IMR-90 (cell line): ENCODE results near the gene RABL2A. TPM values are rescaled to one million over a fixed set of nuclear protein-coding genes. Genes with fewer than 3 reads are reported as not detected.
"Not testable (repeated sequence)": the region's sequence is repeated elsewhere in the genome, so short reads cannot be mapped to it uniquely, and the experiment has no call there.

Source experiments
- ATAC-seq: fragments of 200-7000 bp; cut with Tn5 transposase; 2 replicates; pipeline ENCODE4 v1.9.1; 2020; ENCODE audit warnings: low read depth, mild to moderate bottlenecking, moderate library complexity
- BruUV-seq: library from RNA; stranded (reverse); fragments of 400-500 nt; replicated peaks from 2 replicates; lab custom pipeline; 2021; lab: Mats Ljungman, UMichigan
- CTCF ChIA-PET: fragments of 300-600 bp; formaldehyde crosslinking; extraction: SDS; loops from one replicate; lab custom pipeline; 2021; ENCODE audit warnings: antibody characterized with exemption; lab: Yijun Ruan, JAX
- POLR2A ChIA-PET: fragments of 300-600 bp; sonication (Branson Sonifier 250); formaldehyde crosslinking; loops from one replicate; lab custom pipeline; 2022; ENCODE audit warnings: antibody characterized with exemption; ENCODE audit not compliant: unreplicated experiment; lab: Charles Lee
- DNase-seq: peaks from one replicate; pipeline ENCODE4 v3.0.0; 2013
- H2AFZ ChIP-seq: replicated peaks from 2 replicates; pipeline ENCODE3; 2013; ENCODE audit warnings: low read length, mild to moderate bottlenecking; ENCODE audit not compliant: poor library complexity
- H2AK5ac ChIP-seq: 2 replicates; pipeline ENCODE4 v1.6.1; 2013; ENCODE audit warnings: low read depth, low read length, inconsistent platforms
- H2AK9ac ChIP-seq: replicated peaks from 2 replicates; pipeline ENCODE3; 2013; ENCODE audit warnings: mild to moderate bottlenecking, low read depth, low read length, moderate library complexity; ENCODE audit not compliant: poor library complexity
- H2BK120ac ChIP-seq: 2 replicates; pipeline ENCODE4 v1.6.1; 2013; ENCODE audit warnings: low read depth, low read length, inconsistent platforms
- H2BK15ac ChIP-seq: 3 replicates; pipeline ENCODE4 v1.6.1; 2013; ENCODE audit warnings: low read depth, low read length, inconsistent platforms
- H2BK20ac ChIP-seq: 2 replicates; pipeline ENCODE4 v1.6.1; 2013; ENCODE audit warnings: low read depth, mild to moderate bottlenecking, inconsistent platforms, low read length, moderate library complexity
- H2BK5ac ChIP-seq: 2 replicates; pipeline ENCODE4 v1.6.1; 2013; ENCODE audit warnings: mild to moderate bottlenecking, low read depth, low read length, inconsistent platforms; ENCODE audit not compliant: poor library complexity, severe bottlenecking
- H3K14ac ChIP-seq: replicated peaks from 2 replicates; pipeline ENCODE4 v1.6.1; 2013; ENCODE audit warnings: low read depth, low read length, inconsistent platforms
- H3K18ac ChIP-seq: 2 replicates; pipeline ENCODE4 v1.6.1; 2013; ENCODE audit warnings: low read depth, low read length, control low read depth
- H3K23ac ChIP-seq: 2 replicates; pipeline ENCODE4 v1.6.1; 2013; ENCODE audit warnings: low read depth, low read length, inconsistent platforms
- H3K27ac ChIP-seq: 2 replicates; pipeline ENCODE4 v1.5.1; 2013; ENCODE audit warnings: mild to moderate bottlenecking, control low read depth, low read length; ENCODE audit not compliant: insufficient read depth
- H3K27me3 ChIP-seq: 2 replicates; pipeline ENCODE4 v1.6.1; 2013; ENCODE audit warnings: low read length; ENCODE audit not compliant: control insufficient read depth, insufficient read depth
- H3K36me3 ChIP-seq: 2 replicates; pipeline ENCODE4 v1.6.1; 2013; ENCODE audit warnings: low read length, mixed read lengths; ENCODE audit not compliant: control insufficient read depth, insufficient read depth
- H3K4ac ChIP-seq: 2 replicates; pipeline ENCODE4 v1.6.1; 2013; ENCODE audit warnings: low read depth, low read length, inconsistent platforms
- H3K4me1 ChIP-seq: 2 replicates; pipeline ENCODE4 v1.6.1; 2013; ENCODE audit warnings: low read length, mixed read lengths; ENCODE audit not compliant: control insufficient read depth, insufficient read depth
- H3K4me2 ChIP-seq: 2 replicates; pipeline ENCODE4 v1.6.1; 2013; ENCODE audit warnings: low read depth, mild to moderate bottlenecking, control low read depth, low read length, moderate library complexity
- H3K4me3 ChIP-seq: 2 replicates; pipeline ENCODE4 v1.5.1; 2013; ENCODE audit warnings: low read depth, mild to moderate bottlenecking, control low read depth, low read length, moderate library complexity; ENCODE audit not compliant: insufficient read depth
- H3K56ac ChIP-seq: 2 replicates; pipeline ENCODE4 v1.6.1; 2013; ENCODE audit warnings: low read length, inconsistent platforms; ENCODE audit not compliant: insufficient read depth; ENCODE audit errors: extremely low read depth
- H3K79me1 ChIP-seq, 2 experiments: 2 replicates each; pipeline ENCODE4 v1.6.1; 2013; ENCODE audit warnings: low read length in 2 of 2, inconsistent platforms in 1 of 2, low read depth in 1 of 2
- H3K9ac ChIP-seq: 2 replicates; pipeline ENCODE4 v1.6.1; 2013; ENCODE audit warnings: low read depth, low read length, control low read depth
- H3K9me1 ChIP-seq: 2 replicates; pipeline ENCODE4 v1.6.1; 2013; ENCODE audit warnings: low read length, inconsistent platforms; ENCODE audit not compliant: insufficient read depth
- H3K9me3 ChIP-seq: 2 replicates; pipeline ENCODE4 v1.6.1; 2013; ENCODE audit warnings: low read length; ENCODE audit not compliant: control insufficient read depth, insufficient read depth
- H4K20me1 ChIP-seq: 2 replicates; pipeline ENCODE4 v1.6.1; 2013; ENCODE audit warnings: low read length, inconsistent platforms; ENCODE audit not compliant: insufficient read depth
- H4K5ac ChIP-seq: 2 replicates; pipeline ENCODE4 v1.6.1; 2013; ENCODE audit warnings: mild to moderate bottlenecking, low read depth, low read length, control low read depth
- H4K8ac ChIP-seq, 2 experiments: 2 replicates each; pipeline ENCODE4 v1.6.1; 2013; ENCODE audit warnings: low read depth in 2 of 2, low read length in 2 of 2, control low read depth in 1 of 2, inconsistent platforms in 1 of 2
- H4K91ac ChIP-seq: 2 replicates; pipeline ENCODE4 v1.6.1; 2013; ENCODE audit warnings: low read depth, low read length, inconsistent platforms; ENCODE audit not compliant: insufficient read depth
- CTCF ChIP-seq: conservative IDR thresholded peaks from 2 replicates; pipeline ENCODE4 v1.5.1; 2012; ENCODE audit warnings: mild to moderate bottlenecking, low read depth, low read length, improper control_type of control experiment
- RAD21 ChIP-seq: IDR thresholded peaks from 2 replicates; pipeline ENCODE4 v1.6.1; 2012; ENCODE audit warnings: low read length, improper control_type of control experiment
- SMC3 ChIP-seq: fragments of 150-350 bp; IDR thresholded peaks from 2 replicates; pipeline ENCODE4 v1.6.1; 2016; ENCODE audit warnings: low read depth, mild to moderate bottlenecking, antibody characterized with exemption, low read length, moderate library complexity
- WGBS, 2 experiments: methylation state at CpG; one replicate each; pipeline versions ENCODE4 v1.1.5 to v1.1.7; 2013; ENCODE audit warnings: missing lambda C conversion rate in 2 of 2; ENCODE audit not compliant: insufficient read length in 1 of 2; ENCODE audit errors: extremely low coverage in 2 of 2; 5-methylcytosine and 5-hydroxymethylcytosine counted together
- dilution Hi-C: fragments of 300-500 bp; cut with HindIII; formaldehyde crosslinking; loops from one replicate; pipeline ENCODE4 v1.14.3; 2018; ENCODE audit warnings: low sequenced_read_pairs; ENCODE audit not compliant: unreplicated experiment
- in situ Hi-C: fragments of 300-500 bp; cut with MboI; formaldehyde crosslinking; loops from 3 replicates; pipeline ENCODE4 v1.14.3; 2019; ENCODE audit warnings: low sequenced_read_pairs, inconsistent platforms, mixed read lengths
- intact Hi-C: fragments of 100-400 bp; cut with micrococcal nuclease; formaldehyde crosslinking; loops from 2 replicates; pipeline ENCODE4 v1.10.0; 2022
- polyA plus RNA-seq, 3 experiments: library from polyadenylated mRNA; depleted of rRNA; stranded (reverse); fragments of >200 nt; gene quantifications; 2 replicates each; pipeline ENCODE4 v1.2.3, GENCODE V29; 2012; ENCODE audit warnings: low replicate concordance in 1 of 3
- total RNA-seq: library from RNA; depleted of rRNA; stranded (reverse); fragments of >200 nt; gene quantifications from 2 replicates; pipeline ENCODE4 v1.2.3, GENCODE V29; 2012

RABL2A gene
- total and polyA plus RNA-seq, 2 of the 4 experiments (the other 2 are of a cell fraction): 3.9 to 11.0 TPM

GRCh38 chr2:113604085-113604477 is 23.0 kb upstream of the RABL2A start:
- H3K14ac ChIP-seq, ATAC-seq, H3K9ac ChIP-seq, H4K5ac ChIP-seq, H3K56ac ChIP-seq, H3K18ac ChIP-seq, in situ Hi-C loops, H3K79me1 ChIP-seq, H3K4me1 ChIP-seq, H3K9me3 ChIP-seq, H2AFZ ChIP-seq, BruUV-seq, POLR2A ChIA-PET, H2AK9ac ChIP-seq, H3K23ac ChIP-seq, H2AK5ac ChIP-seq, dilution Hi-C loops, H4K91ac ChIP-seq, H3K27me3 ChIP-seq, H3K4ac ChIP-seq, H2BK20ac ChIP-seq, H3K36me3 ChIP-seq, H3K9me1 ChIP-seq, intact Hi-C loops, H4K20me1 ChIP-seq, H2BK15ac ChIP-seq, H3K4me2 ChIP-seq: not testable (repeated sequence)
- CTCF ChIA-PET: interaction anchor here (0.8 to 0.9 kb wide), 2 partner anchors 117 to 155 kb away, joined by 3 read pairs; no protein-coding TSS in a partner anchor
- peak; percentile 89 for DNase-seq
- Histone ChIP-seq H2BK5ac (peak overlapping the region; percentile 79), H3K4me3 (peak overlapping the region; percentile 74), H3K27ac (peak overlapping the region; percentile 69), H2BK120ac (peak overlapping the region; percentile 5; the same call in 1 of the 2 replicates), H4K8ac (peak overlapping the region in 1 of 2 experiments; percentile 81; a peak in 1 of 4 replicates)
- 27% methylated on average over 12 of the region's 20 CpGs; no CpG with 5 or more reads in 1 of the 2 experiments for WGBS, 2 experiments
- TF ChIP-seq CTCF (peak; percentile 90), SMC3 (peak; percentile 86), RAD21 (peak; percentile 80)

GRCh38 chr2:113604661-113605060 is 22.4 kb upstream of the RABL2A start:
- H2AK5ac ChIP-seq, H2BK20ac ChIP-seq, H3K27me3 ChIP-seq, H4K5ac ChIP-seq, H3K9ac ChIP-seq, H3K9me1 ChIP-seq, H2BK5ac ChIP-seq, H3K9me3 ChIP-seq, H2AK9ac ChIP-seq, dilution Hi-C loops, H3K56ac ChIP-seq, H2BK15ac ChIP-seq, H3K27ac ChIP-seq, H3K36me3 ChIP-seq, H3K23ac ChIP-seq, H2BK120ac ChIP-seq, H3K4ac ChIP-seq, H4K20me1 ChIP-seq, H3K4me2 ChIP-seq, intact Hi-C loops, H4K91ac ChIP-seq, H2AFZ ChIP-seq, DNase-seq, H3K79me1 ChIP-seq, H4K8ac ChIP-seq, H3K4me3 ChIP-seq, H3K14ac ChIP-seq, in situ Hi-C loops, ATAC-seq, H3K4me1 ChIP-seq, H3K18ac ChIP-seq, BruUV-seq: not testable (repeated sequence)
- ChIA-PET CTCF (interaction anchor here (0.8 to 0.9 kb wide), 2 partner anchors 116 to 154 kb away, joined by 3 read pairs; no protein-coding TSS in a partner anchor), POLR2A (interaction anchor here (0.6 kb wide), 1 partner anchor 364 kb away, joined by 3 read pairs; no protein-coding TSS in a partner anchor)
- WGBS, 2 experiments: no CpG with 5 or more reads among the region's 5 CpGs
